Effector memory CD4-positive, alpha-beta T cell (primary cell): ENCODE results near the gene TBXA2R.
A peak's percentile ranks its signal among the peaks of the same experiment; 100 is the strongest.

Experiments used
- DNase-seq, 3 donors: peaks; one replicate each; pipeline ENCODE4 v3.0.0-alpha.2; 2020
- H3K27ac ChIP-seq: 2 replicates; pipeline ENCODE4 v1.7.0; 2013; ENCODE audit warnings: mild to moderate bottlenecking, low read length, moderate library complexity; ENCODE audit not compliant: insufficient read depth, poor library complexity, severe bottlenecking
- H3K27me3 ChIP-seq: replicated peaks from 2 replicates; pipeline ENCODE4 v1.7.0; 2013; ENCODE audit warnings: mild to moderate bottlenecking, low read length; ENCODE audit not compliant: insufficient read depth, control insufficient read depth, poor library complexity, severe bottlenecking
- H3K36me3 ChIP-seq: 2 replicates; pipeline ENCODE4 v1.7.0; 2013; ENCODE audit warnings: mild to moderate bottlenecking, low read length, moderate library complexity; ENCODE audit not compliant: control insufficient read depth, insufficient read depth
- H3K4me1 ChIP-seq: 2 replicates; pipeline ENCODE4 v1.7.0; 2013; ENCODE audit warnings: low read length, mild to moderate bottlenecking; ENCODE audit not compliant: control insufficient read depth, insufficient read depth, poor library complexity, severe bottlenecking
- H3K4me3 ChIP-seq: 2 replicates; pipeline ENCODE4 v1.7.0; 2013; ENCODE audit warnings: low read length, low read depth, mild to moderate bottlenecking; ENCODE audit not compliant: insufficient read depth, poor library complexity, severe bottlenecking
- H3K9me3 ChIP-seq: 2 replicates; pipeline ENCODE4 v1.7.0; 2013; ENCODE audit warnings: mild to moderate bottlenecking, low read length, moderate library complexity; ENCODE audit not compliant: control insufficient read depth

The TBXA2R gene

DNA sequence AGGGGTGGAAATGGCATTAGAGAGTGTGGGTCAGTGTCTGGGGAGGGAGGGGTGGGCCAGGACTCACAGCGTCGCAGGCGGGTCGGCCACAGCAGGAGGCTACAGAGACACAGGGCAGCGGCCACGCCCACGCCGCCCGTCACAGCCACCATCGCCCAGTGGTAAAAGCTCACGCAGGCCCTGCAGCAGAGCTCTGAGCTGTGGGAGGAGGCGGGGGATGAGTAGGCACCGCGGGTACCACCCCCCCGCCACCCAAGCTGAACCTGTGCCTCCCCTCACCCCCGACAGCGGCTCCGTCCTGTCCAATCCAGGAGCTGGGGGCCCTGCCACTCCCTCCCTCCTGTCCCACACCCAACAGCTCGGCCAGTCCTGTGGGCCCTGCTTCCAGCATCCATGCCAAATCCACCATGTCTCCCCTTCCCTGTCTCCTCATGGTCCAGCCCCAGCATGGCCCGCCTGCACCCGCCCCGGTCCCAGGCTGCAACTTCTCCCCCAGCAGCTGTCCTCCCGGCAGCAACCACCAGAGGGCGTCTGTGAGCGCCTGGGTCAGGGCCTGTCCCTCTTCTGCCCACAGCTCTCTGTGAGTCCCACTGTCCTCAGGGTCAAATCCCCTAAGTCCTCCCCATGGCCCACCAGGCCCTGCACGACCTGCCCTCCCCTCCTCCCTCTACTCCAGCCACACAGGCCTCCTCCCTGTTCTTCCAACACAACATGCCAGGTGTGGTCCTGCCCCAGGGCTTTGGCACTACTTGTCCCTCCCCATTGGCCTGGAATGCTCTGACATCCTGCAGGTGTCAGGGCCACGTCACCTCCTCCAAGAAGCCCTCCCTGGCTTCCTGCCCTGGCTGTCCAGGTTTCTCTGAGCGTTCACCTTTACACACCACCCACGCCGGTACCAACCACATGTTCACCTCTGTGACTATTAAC, 61.7 kb downstream of the TBXA2R start:
- Histone ChIP-seq H3K36me3 (peaks cover 36% of the 10 kb centered on the region), H3K27me3 (no peaks in the 10 kb centered on the region), H3K4me1 (no peaks in the 10 kb centered on the region), H3K4me3 (no peak overlapping the region), H3K9me3 (no peaks in the 10 kb centered on the region), H3K27ac (no peak overlapping the region)
- DNase-seq: peak; percentile 56 to 69 (median 66)
